ENCODE measurements around the gene TMEM59L. TPM values are rescaled to one million over a fixed set of nuclear protein-coding genes. Genes with fewer than 3 reads are reported as not detected.

TMEM59L gene
- total and polyA plus RNA-seq, 9 of the 15 experiments (the other 6 are each of a cell fraction or from before 2014, with no cell fraction given), result 0.37 TPM; not detected in 8

DNA sequence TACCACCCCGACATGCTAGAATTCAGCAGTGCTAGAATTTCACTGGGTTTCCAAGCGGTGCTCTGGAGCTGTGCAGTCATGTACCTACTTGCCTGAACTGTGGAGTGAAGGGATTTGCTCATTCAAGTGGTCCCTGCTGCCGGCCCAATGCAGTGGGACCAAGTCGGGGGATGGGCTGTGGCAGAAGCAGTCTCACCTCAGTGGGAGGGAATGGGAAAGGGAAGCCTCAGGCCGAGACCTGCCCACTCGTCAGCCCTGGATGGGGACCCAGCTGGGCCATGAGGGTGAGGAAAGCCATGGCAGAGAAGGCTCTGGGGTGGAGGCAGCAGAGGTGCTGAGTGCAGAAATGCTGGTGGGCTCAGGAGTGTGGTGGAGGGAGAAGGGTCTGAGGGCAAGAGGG, 39.1 kb downstream of the TMEM59L start:
- peaks cover 43% of the 10 kb centered on the region for H4K20me1 ChIP-seq (replicated peaks; ENCODE audit: control insufficient read depth, insufficient read depth, low read length)
- CTCF ChIA-PET (ENCODE audit: low intra/inter-chr PET ratio), result no interaction called here

More for the DNA sequence above, 39.1 kb downstream of the TMEM59L start:
- ATAC-seq (no peak), DNase-seq (ENCODE audit: extremely low read depth in 1 of 4, low spot score in 3 of 4) (no peak), FAIRE-seq (no peak)
- Histone ChIP-seq H3K79me2 (ENCODE audit: control insufficient read depth, insufficient read depth, low read length) (0 out of 3 replicates have a peak, but pooled peaks cover under 1% of the 10 kb centered on the region), H3K4me3 (no peak overlapping the region), H3K9me3 (replicated peaks; ENCODE audit: control insufficient read depth, insufficient read depth, low read depth, low read length) (no peaks in the 10 kb centered on the region), H3K27me3 (ENCODE audit: control insufficient read depth in 2 of 2, insufficient read depth in 2 of 2, low read length in 2 of 2) (no peaks in the 10 kb centered on the region), H3K36me3 (ENCODE audit: control insufficient read depth, insufficient read depth, low read length) (peaks cover 2% of the 10 kb centered on the region; the same call in 1 of the 3 replicates), H3K4me1 (replicated peaks in 1 of 2; ENCODE audit: control insufficient read depth in 2 of 2, insufficient read depth in 2 of 2, low read length in 2 of 2) (peaks cover 6 to 47% of the 10 kb centered on the region in 2 experiments; a peak in 3 of 5 replicates), H3K9me1 (ENCODE audit: control insufficient read depth, insufficient read depth, low read length) (peaks cover 8% of the 10 kb centered on the region), H2AFZ (ENCODE audit: low read depth, low read length) (no peak overlapping the region), H3K4me2 (ENCODE audit: insufficient read depth, low read length) (no peak overlapping the region), H3K27ac (ENCODE audit: extremely low read depth, low read depth, low read length) (no peak overlapping the region), H3K9ac (ENCODE audit: insufficient read depth in 1 of 2, low read depth in 2 of 2, low read length in 2 of 2) (peak overlapping the region in 1 of 2 experiments; percentile 37; a peak in 1 of 4 replicates)
- in situ Hi-C loops (cut with MboI), result no loop called here
- TF ChIP-seq MXI1 (IDR thresholded peaks at IDR 0.05; ENCODE audit: low read depth, low read length), result no peak
- TF ChIP-seq, protein P1, sequence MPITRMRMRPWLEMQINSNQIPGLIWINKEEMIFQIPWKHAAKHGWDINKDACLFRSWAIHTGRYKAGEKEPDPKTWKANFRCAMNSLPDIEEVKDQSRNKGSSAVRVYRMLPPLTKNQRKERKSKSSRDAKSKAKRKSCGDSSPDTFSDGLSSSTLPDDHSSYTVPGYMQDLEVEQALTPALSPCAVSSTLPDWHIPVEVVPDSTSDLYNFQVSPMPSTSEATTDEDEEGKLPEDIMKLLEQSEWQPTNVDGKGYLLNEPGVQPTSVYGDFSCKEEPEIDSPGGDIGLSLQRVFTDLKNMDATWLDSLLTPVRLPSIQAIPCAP (CRISPR knock-in tag; IDR thresholded peaks at IDR 0.05; ENCODE audit: borderline replicate concordance), result no peak
- TF ChIP-seq RB1 (IDR thresholded peaks at IDR 0.05; ENCODE audit: low read depth), result no peak
- TF ChIP-seq SMAD1 (IDR thresholded peaks at IDR 0.05; ENCODE audit: low read depth, low read length, partially characterized antibody), result no peak
- TF ChIP-seq, protein P2, sequence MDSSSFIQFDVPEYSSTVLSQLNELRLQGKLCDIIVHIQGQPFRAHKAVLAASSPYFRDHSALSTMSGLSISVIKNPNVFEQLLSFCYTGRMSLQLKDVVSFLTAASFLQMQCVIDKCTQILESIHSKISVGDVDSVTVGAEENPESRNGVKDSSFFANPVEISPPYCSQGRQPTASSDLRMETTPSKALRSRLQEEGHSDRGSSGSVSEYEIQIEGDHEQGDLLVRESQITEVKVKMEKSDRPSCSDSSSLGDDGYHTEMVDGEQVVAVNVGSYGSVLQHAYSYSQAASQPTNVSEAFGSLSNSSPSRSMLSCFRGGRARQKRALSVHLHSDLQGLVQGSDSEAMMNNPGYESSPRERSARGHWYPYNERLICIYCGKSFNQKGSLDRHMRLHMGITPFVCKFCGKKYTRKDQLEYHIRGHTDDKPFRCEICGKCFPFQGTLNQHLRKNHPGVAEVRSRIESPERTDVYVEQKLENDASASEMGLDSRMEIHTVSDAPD (CRISPR knock-in tag; IDR thresholded peaks at IDR 0.05), result no peak
- TF ChIP-seq RFX1 (IDR thresholded peaks at IDR 0.05), result no peak
- no peak for TF ChIP-seq MBD2 (IDR thresholded peaks at IDR 0.05; ENCODE audit: borderline replicate concordance, low read depth)
- no peak for TF ChIP-seq SAP30 (IDR thresholded peaks at IDR 0.05; ENCODE audit: borderline replicate concordance, insufficient read depth, low read depth, low read length, poor library complexity, severe bottlenecking)
- no TSS peak for BruUV-seq (replicated peaks)
- 56% methylated on average over 6 of the region's 6 CpGs for WGBS (ENCODE audit: insufficient coverage, low coverage, missing lambda C conversion rate)
- intact Hi-C loops (cut with micrococcal nuclease), result no loop called here
- POLR2A ChIA-PET, result no interaction called here
